HCT116 (cell line): ENCODE data around the gene ACTRT2. TPM values are rescaled to one million over a fixed set of nuclear protein-coding genes. Genes with fewer than 3 reads are reported as not detected.

Experiments
- ATAC-seq: fragments of 200-7000 bp; cut with Tn5 transposase; 2 replicates; pipeline ENCODE4 v1.9.1; 2020; ENCODE audit warnings: mild to moderate bottlenecking, moderate library complexity
- BruUV-seq: library from RNA; stranded (reverse); fragments of 400-500 nt; replicated peaks from 2 replicates; lab custom pipeline; 2021; lab: Mats Ljungman, UMichigan
- CTCF ChIA-PET: fragments of 300-600 bp; sonication (Branson Sonifier 250); formaldehyde crosslinking; loops from one replicate; lab custom pipeline; 2021; ENCODE audit warnings: antibody characterized with exemption; lab: Charles Lee
- POLR2A ChIA-PET: fragments of 300-600, 350-600 bp; sonication (Branson Sonifier 250); formaldehyde crosslinking; loops from one replicate; lab custom pipeline; 2021; ENCODE audit warnings: antibody characterized with exemption; lab: Charles Lee
- RAD21 ChIA-PET, 2 experiments: fragments of 300-600 bp; sonication (Branson Sonifier 250); formaldehyde crosslinking; loops; one replicate each; lab custom pipeline; 2023; ENCODE audit warnings: low total read pairs in 2 of 2; ENCODE audit not compliant: uncharacterized antibody in 2 of 2, unreplicated experiment in 2 of 2, low non-redundant PET in 1 of 2; lab: Charles Lee
- DNase-seq: peaks from one replicate; pipeline ENCODE4 v3.0.0-alpha.2; 2010; ENCODE audit warnings: low read depth, low spot score
- H2AFZ ChIP-seq: fragments of 200-600 bp; shearing (Covaris generic), sonication (generic); 2 replicates; pipeline ENCODE4 v1.6.1; 2017; ENCODE audit warnings: low read depth, mixed run types, mixed read lengths, antibody characterized with exemption, low read length; ENCODE audit not compliant: poor library complexity, severe bottlenecking
- H3K27ac ChIP-seq: 2 replicates; pipeline ENCODE4 v1.5.1; 2012; ENCODE audit warnings: low read depth, low read length
- H3K27me3 ChIP-seq: fragments of 200-600 bp; sonication (generic); 2 replicates; pipeline ENCODE4 v1.6.1; 2016; ENCODE audit warnings: mixed run types, low read length, mixed read lengths; ENCODE audit not compliant: insufficient read depth
- H3K36me3 ChIP-seq, 2 experiments: fragments of 200-500 bp in 1 of 2; fragments of 200-600 bp in 1 of 2; sonication (Bioruptor generic) in 1 of 2; sonication (generic) in 1 of 2; 2 replicates each; pipeline versions ENCODE4 v1.5.1 to v1.6.1; 2014 to 2016; ENCODE audit warnings: low read length in 2 of 2, inconsistent platforms in 1 of 2, mixed read lengths in 1 of 2, mixed run types in 1 of 2; ENCODE audit not compliant: insufficient read depth in 2 of 2, control insufficient read depth in 1 of 2
- H3K4me1 ChIP-seq, 2 experiments: fragments of 200-600 bp in 1 of 2; sonication (generic) in 1 of 2; 2 replicates each; pipeline versions ENCODE4 v1.5.1 to v1.6.1; 2012 to 2017; ENCODE audit warnings: low read length in 2 of 2, inconsistent platforms in 1 of 2, mild to moderate bottlenecking in 1 of 2, mixed read lengths in 1 of 2, mixed run types in 1 of 2, moderate library complexity in 1 of 2; ENCODE audit not compliant: insufficient read depth in 2 of 2, control insufficient read depth in 1 of 2
- H3K4me2 ChIP-seq: fragments of 200-600 bp; sonication (generic); 2 replicates; pipeline ENCODE4 v1.6.1; 2017; ENCODE audit warnings: mixed run types, low read length, mixed read lengths
- H3K4me3 ChIP-seq, 2 experiments: fragments of 200-600 bp in 1 of 2; sonication (generic) in 1 of 2; replicated peaks in 1 of 2; 2 replicates each; pipeline ENCODE4 v1.5.1; 2011 to 2016; ENCODE audit warnings: low read length in 2 of 2, control low read depth in 1 of 2, low read depth in 1 of 2, mild to moderate bottlenecking in 1 of 2, mixed read lengths in 1 of 2, mixed run types in 1 of 2
- H3K79me2 ChIP-seq: fragments of 200-600 bp; sonication (generic); 2 replicates; pipeline ENCODE4 v1.6.1; 2017; ENCODE audit warnings: mild to moderate bottlenecking, mixed run types, low read length, moderate library complexity, mixed read lengths; ENCODE audit not compliant: insufficient read depth
- H3K9ac ChIP-seq: fragments of 200-600 bp; sonication (generic); 2 replicates; pipeline ENCODE4 v1.6.1; 2016; ENCODE audit warnings: low read length, mixed read lengths
- H3K9me2 ChIP-seq: fragments of 200-600 bp; sonication (generic), shearing (Covaris generic); 2 replicates; pipeline ENCODE4 v1.6.1; 2017; ENCODE audit warnings: mixed run types, mild to moderate bottlenecking, moderate library complexity; ENCODE audit not compliant: insufficient read depth
- H3K9me3 ChIP-seq, 2 experiments: fragments of 200-500 bp in 1 of 2; fragments of 200-600 bp in 1 of 2; sonication (Bioruptor generic) in 1 of 2; sonication (generic) in 1 of 2; 2 replicates each; pipeline ENCODE4 v1.6.1; 2014 to 2017; ENCODE audit warnings: low read length in 2 of 2, mixed read lengths in 2 of 2, inconsistent platforms in 1 of 2, low read depth in 1 of 2, mild to moderate bottlenecking in 1 of 2, mixed run types in 1 of 2, moderate library complexity in 1 of 2; ENCODE audit not compliant: control insufficient read depth in 1 of 2, insufficient read depth in 1 of 2
- H4K20me1 ChIP-seq: fragments of 200-600 bp; sonication (generic), shearing (Covaris generic); 2 replicates; pipeline ENCODE4 v1.6.1; 2017; ENCODE audit warnings: mixed run types, mild to moderate bottlenecking, moderate library complexity; ENCODE audit not compliant: insufficient read depth
- CBX3 ChIP-seq: IDR thresholded peaks from 2 replicates; pipeline ENCODE4 v1.6.1; 2012; ENCODE audit warnings: low read depth
- FOSL1 ChIP-seq: IDR thresholded peaks from 2 replicates; pipeline ENCODE4 v1.6.1; 2012; ENCODE audit warnings: low read depth
- MAX ChIP-seq: IDR thresholded peaks from 2 replicates; pipeline ENCODE4 v1.6.1; 2012
- SIN3A ChIP-seq: IDR thresholded peaks from 2 replicates; pipeline ENCODE4 v1.6.1; 2012; ENCODE audit warnings: low read depth
- ZBTB33 ChIP-seq: IDR thresholded peaks from 2 replicates; pipeline ENCODE4 v1.6.1; 2011; ENCODE audit warnings: mild to moderate bottlenecking, low read length, moderate library complexity; ENCODE audit not compliant: insufficient replicate concordance; ENCODE audit errors: extremely low read depth
- intact Hi-C: fragments of 100-400 bp; cut with micrococcal nuclease; formaldehyde crosslinking; loops from 2 replicates; pipeline ENCODE4 v1.10.0; 2022
- total RNA-seq: library from RNA; stranded (reverse); gene quantifications from one replicate; pipeline ENCODE4 v1.2.1, GENCODE V29; 2021; ENCODE audit not compliant: unreplicated experiment
- TF ChIP-seq, protein P1 (sequence below): IDR thresholded peaks from 2 replicates; pipeline ENCODE4 v1.6.1; 2012; ENCODE audit warnings: low read depth

ACTRT2 gene
- total RNA-seq, 1 experiment from 2014 or later = not detected

DNA sequence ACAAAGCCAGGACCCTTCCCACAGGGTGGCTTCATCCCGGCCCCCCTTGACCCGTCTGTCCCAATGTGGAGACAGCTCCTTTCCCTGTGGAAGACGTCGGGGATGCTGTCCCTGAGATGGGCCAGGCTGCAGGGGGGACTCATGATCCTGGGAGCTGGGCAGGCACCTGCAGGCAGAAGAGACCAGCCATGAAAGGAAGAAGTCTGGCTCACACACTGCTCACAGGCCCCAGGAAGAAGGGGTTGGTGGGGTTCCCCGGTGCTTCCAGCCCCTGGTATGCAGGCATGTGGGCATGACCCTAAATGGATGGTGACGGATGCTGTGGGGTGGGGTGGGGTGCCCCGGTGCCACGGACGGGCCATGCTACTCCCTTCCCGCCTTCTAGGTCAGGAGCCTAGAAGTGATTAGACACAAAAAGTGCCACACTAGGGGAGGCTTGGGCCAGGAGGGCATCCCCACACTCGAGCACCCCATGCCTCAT, 8.3 kb downstream of the ACTRT2 start:
- Histone ChIP-seq H3K9me3 (no peaks in the 10 kb centered on the region), H3K4me3 (no peak overlapping the region), H3K4me1 (no peaks in the 10 kb centered on the region), H3K4me2 (no peak overlapping the region), H3K9ac (no peak overlapping the region), H3K9me2 (no peaks in the 10 kb centered on the region), H3K27me3 (peaks cover 9% of the 10 kb centered on the region; the same call in 1 of the 2 replicates), H4K20me1 (no peaks in the 10 kb centered on the region), H2AFZ (no peak overlapping the region), H3K36me3 (no peaks in the 10 kb centered on the region), H3K79me2 (no peaks in the 10 kb centered on the region), H3K27ac (no peak overlapping the region)
- DNase-seq (no peak), ATAC-seq (no peak)
- RAD21 ChIA-PET = no interaction called here
- TF ChIP-seq FOSL1 (no peak), CBX3 (no peak), MAX (no peak), SIN3A (no peak), ZBTB33 (no peak)
- TF ChIP-seq, protein P1, sequence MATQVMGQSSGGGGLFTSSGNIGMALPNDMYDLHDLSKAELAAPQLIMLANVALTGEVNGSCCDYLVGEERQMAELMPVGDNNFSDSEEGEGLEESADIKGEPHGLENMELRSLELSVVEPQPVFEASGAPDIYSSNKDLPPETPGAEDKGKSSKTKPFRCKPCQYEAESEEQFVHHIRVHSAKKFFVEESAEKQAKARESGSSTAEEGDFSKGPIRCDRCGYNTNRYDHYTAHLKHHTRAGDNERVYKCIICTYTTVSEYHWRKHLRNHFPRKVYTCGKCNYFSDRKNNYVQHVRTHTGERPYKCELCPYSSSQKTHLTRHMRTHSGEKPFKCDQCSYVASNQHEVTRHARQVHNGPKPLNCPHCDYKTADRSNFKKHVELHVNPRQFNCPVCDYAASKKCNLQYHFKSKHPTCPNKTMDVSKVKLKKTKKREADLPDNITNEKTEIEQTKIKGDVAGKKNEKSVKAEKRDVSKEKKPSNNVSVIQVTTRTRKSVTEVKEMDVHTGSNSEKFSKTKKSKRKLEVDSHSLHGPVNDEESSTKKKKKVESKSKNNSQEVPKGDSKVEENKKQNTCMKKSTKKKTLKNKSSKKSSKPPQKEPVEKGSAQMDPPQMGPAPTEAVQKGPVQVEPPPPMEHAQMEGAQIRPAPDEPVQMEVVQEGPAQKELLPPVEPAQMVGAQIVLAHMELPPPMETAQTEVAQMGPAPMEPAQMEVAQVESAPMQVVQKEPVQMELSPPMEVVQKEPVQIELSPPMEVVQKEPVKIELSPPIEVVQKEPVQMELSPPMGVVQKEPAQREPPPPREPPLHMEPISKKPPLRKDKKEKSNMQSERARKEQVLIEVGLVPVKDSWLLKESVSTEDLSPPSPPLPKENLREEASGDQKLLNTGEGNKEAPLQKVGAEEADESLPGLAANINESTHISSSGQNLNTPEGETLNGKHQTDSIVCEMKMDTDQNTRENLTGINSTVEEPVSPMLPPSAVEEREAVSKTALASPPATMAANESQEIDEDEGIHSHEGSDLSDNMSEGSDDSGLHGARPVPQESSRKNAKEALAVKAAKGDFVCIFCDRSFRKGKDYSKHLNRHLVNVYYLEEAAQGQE = no peak
- POLR2A ChIA-PET = no interaction called here
- BruUV-seq = no TSS peak
- intact Hi-C loops = no loop called here
- CTCF ChIA-PET = no interaction called here
